T-helper 17 cell (primary cell): ENCODE results near the gene TRIM41. TPM values are rescaled to one million over a fixed set of nuclear protein-coding genes. Genes with fewer than 3 reads are reported as not detected.
A peak's percentile ranks its signal among the peaks of the same experiment; 100 is the strongest.
"Not testable (repeated sequence)": the region's sequence is repeated elsewhere in the genome, so short reads cannot be mapped to it uniquely, and the experiment has no call there.

Experiments
- ATAC-seq: fragments of 150-1000 bp; cut with Tn5 transposase; 2 replicates; pipeline ENCODE4 v1.10.0; 2021; ENCODE audit warnings: mild to moderate bottlenecking, moderate library complexity
- DNase-seq, 3 donors: peaks; one replicate each; pipeline versions ENCODE4 v3.0.0 to v3.0.0-alpha.2; 2020 to 2021
- H3K9me3 ChIP-seq: one replicate; pipeline ENCODE4 v1.7.0; 2013; ENCODE audit warnings: low read length, mild to moderate bottlenecking; ENCODE audit not compliant: control insufficient read depth, poor library complexity, severe bottlenecking
- H3K27ac Mint-ChIP-seq: one replicate; pipeline ENCODE4 v1.8.0; 2022; ENCODE audit warnings: mild to moderate bottlenecking, moderate library complexity, mixed read lengths
- H3K27me3 Mint-ChIP-seq: one replicate; pipeline ENCODE4 v1.8.0; 2022; ENCODE audit warnings: mixed read lengths
- H3K36me3 Mint-ChIP-seq: one replicate; pipeline ENCODE4 v1.8.0; 2022; ENCODE audit warnings: low read depth, mixed read lengths
- H3K4me1 Mint-ChIP-seq: one replicate; pipeline ENCODE4 v1.8.0; 2022; ENCODE audit warnings: mild to moderate bottlenecking, mixed read lengths
- H3K4me3 Mint-ChIP-seq: one replicate; pipeline ENCODE4 v1.8.0; 2022; ENCODE audit warnings: mild to moderate bottlenecking, moderate library complexity, mixed read lengths
- total RNA-seq, 4 donors: library from RNA in 2 of 4; stranded (reverse) in 2 of 4; gene quantifications; one replicate each; pipeline ENCODE4 v1.2.3 and lab custom pipeline; 2022 to 2026

TRIM41 gene
- total RNA-seq, 2 donors from 2014 or later, result 23.4 to 29.6 TPM

DNA sequence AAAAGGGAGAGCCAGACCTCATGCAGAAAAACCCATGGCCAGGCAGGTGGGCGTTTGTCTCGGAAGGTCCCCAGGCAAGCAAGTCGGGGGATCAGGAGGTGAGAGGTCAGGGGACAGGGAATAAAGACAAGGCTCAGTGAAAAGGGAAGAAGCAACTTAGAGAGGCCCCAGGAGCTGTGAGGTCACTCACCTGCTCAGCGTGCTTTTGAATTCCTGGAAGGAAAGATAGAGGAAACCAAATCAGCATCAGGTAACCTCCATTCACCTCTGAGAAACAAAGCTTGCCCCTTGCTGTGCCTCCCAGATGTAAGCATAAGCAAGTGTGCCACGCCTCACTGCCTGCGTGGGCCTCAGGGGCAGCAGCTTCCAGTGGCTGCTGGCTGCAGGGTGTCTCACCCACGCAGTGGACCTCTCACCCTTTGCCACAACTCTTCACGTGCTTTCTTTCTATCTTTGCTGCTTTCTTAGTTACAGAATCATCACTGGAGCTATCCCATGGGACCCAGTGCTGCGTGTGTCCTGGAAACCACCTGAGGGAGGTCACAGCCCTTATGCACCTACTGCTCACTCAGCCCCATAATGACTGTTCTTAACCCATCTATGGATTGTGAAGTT is 24.1 kb upstream of the TRIM41 start:
- H3K27me3 Mint-ChIP-seq, result no peaks in the 10 kb centered on the region

DNA sequence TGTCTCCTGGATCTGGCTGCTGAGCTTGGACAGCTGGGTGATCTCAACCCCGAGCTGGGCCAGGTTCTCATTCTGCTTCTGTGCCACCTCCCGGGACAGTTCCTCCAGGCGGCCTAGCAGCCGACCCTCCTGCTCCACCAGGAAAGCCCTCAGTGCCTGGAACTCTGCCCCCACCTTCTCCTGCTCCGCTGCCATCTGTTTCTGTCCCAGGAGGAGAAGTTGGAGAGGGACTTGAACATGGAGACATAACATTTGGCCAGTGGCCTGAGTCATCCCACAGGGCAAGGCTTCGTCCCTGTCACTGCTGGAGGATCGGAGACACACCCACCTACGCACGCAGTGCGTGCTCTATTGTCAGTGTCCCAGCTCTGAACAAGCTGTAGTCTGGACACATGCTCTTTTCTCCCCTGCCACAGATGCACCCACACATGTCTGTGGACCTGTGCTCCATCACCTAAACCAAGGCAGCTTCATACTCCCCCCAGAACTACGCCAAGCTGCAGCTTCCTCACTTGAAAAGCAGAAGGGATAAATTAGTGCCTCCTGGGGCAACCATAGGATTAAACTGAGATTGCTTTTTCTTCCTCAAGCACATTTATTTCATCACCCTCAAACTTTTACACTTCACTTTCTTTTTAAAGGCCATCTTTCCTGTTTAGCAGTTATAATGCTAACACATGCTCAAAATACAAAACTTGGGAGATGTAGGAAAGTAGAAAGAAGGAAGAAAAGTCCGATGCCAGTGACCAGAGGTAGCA is 23.0 kb upstream of the TRIM41 start:
- Mint-ChIP-seq H3K27ac (no peak overlapping the region), H3K4me3 (no peak overlapping the region), H3K36me3 (no peaks in the 10 kb centered on the region), H3K4me1 (peaks cover 11% of the 10 kb centered on the region), H3K27me3 (no peaks in the 10 kb centered on the region)
- H3K9me3 ChIP-seq, result no peaks in the 10 kb centered on the region
- no peak for DNase-seq
- ATAC-seq, result no peak

More for the DNA sequence above, 24.1 kb upstream of the TRIM41 start:
- H3K9me3 ChIP-seq, result no peaks in the 10 kb centered on the region
- H3K4me3 Mint-ChIP-seq, result no peak overlapping the region
- DNase-seq, result no peak
- peaks cover 9% of the 10 kb centered on the region for H3K4me1 Mint-ChIP-seq
- no peaks in the 10 kb centered on the region for H3K36me3 Mint-ChIP-seq
- H3K27ac Mint-ChIP-seq, result no peak overlapping the region
- ATAC-seq, result peak; percentile 32

DNA sequence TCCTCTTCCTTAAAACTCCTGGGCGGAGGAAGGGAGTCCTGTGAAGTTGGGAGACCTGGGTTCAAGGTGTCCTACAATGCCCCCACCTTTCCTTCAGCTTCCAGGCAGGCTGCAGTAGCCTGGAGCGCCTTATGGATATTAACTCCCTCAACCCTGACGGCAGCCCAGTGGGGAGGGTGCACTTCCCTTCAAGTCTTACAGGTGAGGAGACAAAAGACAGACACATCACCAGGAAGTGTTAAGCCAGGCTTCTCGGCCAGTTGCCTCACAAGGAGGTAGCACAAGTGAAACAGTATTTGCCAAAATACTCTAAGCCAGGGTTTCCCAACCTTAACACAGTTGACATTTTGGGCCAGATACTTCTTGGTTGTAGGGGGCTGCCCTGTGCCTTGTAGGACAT is 22.3 kb upstream of the TRIM41 start:
- no peak overlapping the region for H3K27ac Mint-ChIP-seq

DNA sequence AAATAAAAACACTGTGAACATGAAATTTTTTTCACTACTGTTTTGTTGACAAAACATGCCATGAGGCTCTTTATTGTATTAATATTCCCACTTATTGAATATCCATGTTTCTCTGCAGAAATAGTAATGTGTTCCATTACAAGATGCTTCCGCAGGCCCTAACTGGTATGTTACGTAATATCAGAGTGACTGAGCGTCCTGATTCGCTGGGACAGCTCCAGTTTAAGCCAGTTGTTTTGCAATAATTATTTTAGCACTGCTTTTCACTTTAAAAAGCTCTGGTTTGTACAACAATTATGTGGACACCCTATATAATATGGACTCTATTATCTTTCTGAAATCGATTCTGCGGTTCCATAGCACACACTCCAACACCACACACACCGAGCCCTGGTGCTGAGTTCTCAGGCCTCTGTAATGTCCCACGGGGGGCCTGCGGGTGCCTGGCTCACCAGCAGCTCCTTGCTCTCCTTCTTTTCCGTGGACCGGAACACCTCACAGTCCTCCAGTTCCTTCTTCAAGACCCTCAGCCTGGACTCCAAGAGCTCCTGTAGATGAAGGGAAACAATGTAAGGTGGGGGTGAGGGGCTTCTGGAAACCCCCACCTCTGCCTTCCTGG is 19.9 kb upstream of the TRIM41 start:
- Mint-ChIP-seq H3K4me3 (peak overlapping the region; percentile 93), H3K4me1 (peaks cover 32% of the 10 kb centered on the region), H3K27me3 (peaks cover 15% of the 10 kb centered on the region), H3K27ac (no peak overlapping the region), H3K36me3 (peaks cover 7% of the 10 kb centered on the region)
- no peak for ATAC-seq
- DNase-seq, result no peak
- H3K9me3 ChIP-seq, result no peaks in the 10 kb centered on the region

More for the DNA sequence above, 22.3 kb upstream of the TRIM41 start:
- ATAC-seq (no peak), DNase-seq (no peak)
- H3K4me1 Mint-ChIP-seq, result peaks cover 15% of the 10 kb centered on the region
- H3K4me3 Mint-ChIP-seq, result no peak overlapping the region
- peaks cover 2% of the 10 kb centered on the region for H3K36me3 Mint-ChIP-seq
- H3K9me3 ChIP-seq, result no peaks in the 10 kb centered on the region
- H3K27me3 Mint-ChIP-seq, result peaks cover 3% of the 10 kb centered on the region

DNA sequence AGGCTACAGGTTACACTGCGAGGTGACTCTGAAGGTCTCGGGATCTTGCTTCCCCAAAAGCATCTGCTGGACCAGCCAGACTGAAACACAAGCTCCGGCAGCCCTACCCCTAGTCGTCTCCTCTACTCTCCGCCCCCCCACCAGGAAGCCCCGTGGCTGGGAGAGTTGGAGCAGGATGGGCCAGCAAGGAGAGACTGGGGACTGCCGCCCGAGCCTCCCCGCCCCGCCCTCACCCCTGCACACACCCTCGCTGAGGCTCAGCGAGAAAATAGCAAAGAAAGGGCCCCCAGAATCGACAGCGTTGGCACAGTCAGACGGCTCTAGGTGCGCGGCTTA is 19.3 kb upstream of the TRIM41 start:
- peaks cover 32% of the 10 kb centered on the region for H3K4me1 Mint-ChIP-seq
- ATAC-seq (no peak), DNase-seq (no peak)
- H3K27ac Mint-ChIP-seq, result peak overlapping the region; percentile 47
- H3K9me3 ChIP-seq, result no peaks in the 10 kb centered on the region
- H3K4me3 Mint-ChIP-seq, result peak overlapping the region; percentile 93
- H3K36me3 Mint-ChIP-seq, result peaks cover 7% of the 10 kb centered on the region
- H3K27me3 Mint-ChIP-seq, result peaks cover 15% of the 10 kb centered on the region

DNA sequence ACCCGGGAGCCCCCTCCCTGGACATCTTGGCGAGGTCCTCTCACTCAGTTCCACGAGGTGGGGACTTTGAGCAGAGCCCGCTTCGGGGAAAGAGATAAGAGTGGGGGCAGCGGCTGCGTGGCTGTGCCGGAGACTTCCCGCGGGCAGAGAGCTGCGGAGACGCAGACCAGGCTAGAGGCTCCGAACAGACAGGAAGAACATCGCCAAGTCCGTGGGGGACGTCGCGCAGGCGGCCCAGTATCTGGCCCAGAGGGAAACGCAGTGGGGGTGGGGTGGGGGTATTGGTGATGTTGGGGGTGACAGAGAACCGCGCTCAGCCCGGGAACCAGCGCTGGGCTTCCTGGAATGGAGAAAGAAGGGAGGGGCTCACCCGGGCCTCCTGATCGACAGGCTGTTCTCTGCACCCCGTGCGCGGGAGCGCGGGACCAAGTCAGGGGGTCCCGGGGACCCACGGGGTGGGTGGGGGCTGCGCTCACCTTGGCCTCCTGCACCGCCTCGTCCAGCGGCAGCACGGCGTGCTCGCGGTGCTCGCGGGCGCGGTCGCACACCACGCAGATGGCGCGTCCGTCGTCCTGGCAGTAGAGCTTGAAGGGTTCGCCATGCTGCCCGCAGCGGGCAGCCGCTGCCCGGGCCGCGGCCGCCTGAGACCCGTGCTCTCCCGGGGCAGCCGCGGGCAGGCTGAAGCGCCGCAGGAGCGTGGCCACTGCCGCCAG is 18.8 kb upstream of the TRIM41 start:
- H3K27ac Mint-ChIP-seq, result peak overlapping the region; percentile 47

DNA sequence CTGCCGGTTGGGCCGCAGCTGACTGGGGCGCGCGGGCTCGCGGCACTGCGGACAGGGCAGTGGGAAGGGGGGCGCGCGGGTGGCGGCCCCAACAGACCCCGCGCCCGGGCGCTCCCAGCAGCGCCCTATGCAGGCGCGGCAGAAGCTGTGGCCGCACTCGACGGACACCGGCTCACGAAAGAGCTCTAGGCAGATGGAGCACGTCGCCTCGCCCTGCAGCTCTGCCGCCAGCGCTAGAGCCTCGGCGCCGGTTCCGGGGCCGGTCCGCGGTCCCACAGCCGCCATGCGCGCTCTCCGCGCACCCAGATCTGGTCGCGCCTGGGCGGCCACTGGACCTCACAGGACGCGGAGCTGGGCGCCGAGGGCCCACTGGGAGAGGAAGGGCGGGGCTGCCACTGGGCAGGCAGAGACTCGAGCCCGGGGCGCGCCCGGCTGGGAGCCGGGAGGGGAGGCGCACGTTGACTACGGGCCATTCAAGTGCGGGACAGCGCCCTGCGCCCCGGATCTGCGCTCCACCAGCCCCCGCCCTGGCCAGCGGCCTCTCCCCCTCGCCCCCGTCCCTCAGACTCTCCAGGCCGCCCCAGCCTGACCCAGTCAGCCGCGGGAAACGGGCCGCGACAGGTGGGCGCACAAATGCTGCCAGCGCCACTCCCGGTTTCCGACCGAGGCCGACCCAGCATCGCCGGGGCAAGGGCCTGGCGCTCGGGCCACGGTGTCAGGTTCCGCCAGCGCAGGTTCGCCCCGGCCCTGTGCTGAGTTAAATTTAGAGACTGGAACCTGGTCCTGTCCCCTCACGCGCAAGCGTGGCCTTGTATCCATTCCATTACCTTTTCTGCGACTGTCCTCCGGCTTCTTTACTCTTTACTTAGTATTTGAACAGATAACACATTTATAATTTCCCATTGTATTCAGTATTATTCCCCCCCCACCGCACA is 18.0 kb upstream of the TRIM41 start, which contains the start of gene TRIM7:
Gene TRIM7, minus strand, starts transcription at position 371 of the 935 bp plus-strand sequence. Its CDS starts 86 bp downstream, at position 285.
- peaks cover 7% of the 10 kb centered on the region for H3K36me3 Mint-ChIP-seq

More for the DNA sequence above, 18.8 kb upstream of the TRIM41 start:
- Mint-ChIP-seq H3K36me3 (peaks cover 7% of the 10 kb centered on the region), H3K4me1 (peaks cover 32% of the 10 kb centered on the region), H3K4me3 (peak overlapping the region; percentile 93), H3K27me3 (peaks cover 15% of the 10 kb centered on the region)
- no peaks in the 10 kb centered on the region for H3K9me3 ChIP-seq
- no peak for DNase-seq
- no peak for ATAC-seq

DNA sequence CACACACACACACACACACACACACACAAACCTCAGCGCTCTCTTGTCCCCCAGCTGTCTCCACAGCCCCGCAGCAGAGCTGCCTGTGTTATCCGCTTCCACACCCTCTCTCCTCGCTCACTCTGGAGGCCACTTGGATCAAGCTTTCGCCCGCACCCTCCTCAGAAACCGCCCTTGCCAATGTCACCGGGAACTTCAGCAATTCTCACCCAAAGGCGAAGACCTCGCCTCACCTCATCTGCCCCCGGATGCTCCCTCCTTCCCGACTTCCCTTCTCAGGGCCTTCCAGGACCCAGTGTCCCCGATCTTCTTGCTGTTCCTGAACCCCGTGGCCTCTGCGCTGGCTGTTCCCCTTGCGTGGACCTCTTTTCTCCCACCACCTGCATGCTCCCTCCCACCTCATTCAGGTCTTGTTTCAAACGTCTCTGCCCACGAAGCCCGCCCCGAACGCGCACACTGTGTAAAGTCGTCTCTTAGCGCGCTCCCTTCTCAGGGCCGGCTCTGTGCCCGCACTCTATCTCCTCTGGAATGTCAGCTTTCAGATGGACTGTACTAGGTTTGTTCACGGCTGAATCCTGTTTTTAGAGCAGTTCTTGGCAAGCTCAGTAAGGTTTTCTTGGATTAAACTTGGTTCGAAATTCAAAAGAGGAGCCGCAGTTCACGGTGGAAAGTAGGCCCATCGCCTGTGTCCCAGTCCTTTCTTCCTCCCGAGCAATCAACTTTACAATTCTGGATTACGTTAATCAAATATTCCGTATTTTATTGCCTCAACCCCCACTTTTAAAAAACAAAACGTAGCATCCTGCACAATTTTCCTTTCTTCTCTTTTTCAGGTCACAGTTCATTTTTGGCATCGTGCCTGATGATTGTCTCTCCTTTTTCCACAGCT is 17.1 kb upstream of the TRIM41 start:
- Mint-ChIP-seq H3K4me1 (peaks cover 28% of the 10 kb centered on the region), H3K27me3 (peaks cover 15% of the 10 kb centered on the region), H3K27ac (peak overlapping the region; percentile 99), H3K4me3 (peak overlapping the region; percentile 98), H3K36me3 (peaks cover 7% of the 10 kb centered on the region)
- no peaks in the 10 kb centered on the region for H3K9me3 ChIP-seq
- peak; percentile 22 for ATAC-seq
- DNase-seq, result no peak

More for the DNA sequence above, 18.0 kb upstream of the TRIM41 start, which contains the start of gene TRIM7:
- Mint-ChIP-seq H3K27ac (peak within 1 kb of the TSS; percentile 99), H3K4me3 (peak within 1 kb of the TSS; percentile 98), H3K27me3 (peaks cover 15% of the 10 kb centered on the region), H3K4me1 (peaks cover 32% of the 10 kb centered on the region)
- DNase-seq, result no peak
- ATAC-seq, result no peak
- H3K9me3 ChIP-seq, result no peaks in the 10 kb centered on the region

DNA sequence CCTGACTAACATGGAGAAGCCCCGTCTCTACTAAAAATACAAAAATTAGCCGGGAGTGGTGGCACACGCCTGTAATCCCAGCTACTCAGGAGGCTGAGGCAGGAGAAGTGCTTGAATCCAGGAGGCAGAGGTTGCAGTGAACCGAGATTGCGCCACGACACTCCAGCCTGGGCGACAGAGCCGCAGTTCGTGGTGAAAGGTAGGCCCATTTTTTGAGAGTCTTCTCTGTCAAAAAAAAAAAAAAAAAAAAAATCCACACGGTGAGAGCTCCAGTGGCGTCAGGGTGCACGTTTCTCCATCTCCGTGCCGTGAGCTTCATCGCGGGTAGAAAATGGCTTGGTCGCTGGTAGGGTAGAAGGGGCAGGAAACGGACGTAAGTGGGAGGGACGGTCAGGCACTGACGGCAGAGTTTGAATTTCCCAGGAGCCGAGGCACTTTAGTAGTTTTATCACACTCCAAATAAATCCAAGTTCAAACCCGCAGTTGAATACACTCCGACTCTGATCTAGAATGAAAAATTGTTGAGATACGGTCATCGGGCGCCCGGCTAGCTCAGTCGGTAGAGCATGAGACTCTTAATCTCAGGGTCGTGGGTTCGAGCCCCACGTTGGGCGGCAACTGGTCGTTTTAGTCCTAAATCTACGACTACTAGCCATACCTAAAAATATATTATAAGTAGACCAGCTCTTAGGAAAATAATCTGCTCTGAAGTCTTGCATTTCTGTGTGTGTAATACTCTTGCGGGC is 15.7 kb upstream of the TRIM41 start:
- H3K27me3 Mint-ChIP-seq, result peaks cover 15% of the 10 kb centered on the region
- peak overlapping the region; percentile 99 for H3K27ac Mint-ChIP-seq
- peaks cover 7% of the 10 kb centered on the region for H3K36me3 Mint-ChIP-seq
- H3K9me3 ChIP-seq, result no peaks in the 10 kb centered on the region
- DNase-seq (peak in 2 of 3 donors; percentile 40 to 49), ATAC-seq (peak; percentile 73)
- peak overlapping the region; percentile 98 for H3K4me3 Mint-ChIP-seq
- peaks cover 28% of the 10 kb centered on the region for H3K4me1 Mint-ChIP-seq

DNA sequence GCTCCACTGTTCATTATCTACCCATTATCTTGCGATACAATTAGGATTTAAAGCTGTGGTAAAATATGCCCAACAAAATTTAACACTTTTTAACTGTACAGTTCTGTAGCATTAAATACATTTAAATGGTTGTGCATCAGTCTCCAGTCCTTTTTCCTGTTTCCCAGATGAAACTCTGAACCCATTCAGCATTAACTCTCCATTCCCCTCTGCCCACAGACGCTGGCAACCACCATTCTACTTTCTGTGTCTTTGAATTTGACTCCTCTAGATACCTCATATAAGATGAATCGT is 15.2 kb upstream of the TRIM41 start:
- Mint-ChIP-seq H3K27me3 (peaks cover 15% of the 10 kb centered on the region), H3K36me3 (peaks cover 7% of the 10 kb centered on the region), H3K4me1 (peaks cover 29% of the 10 kb centered on the region), H3K4me3 (peak overlapping the region; percentile 98), H3K27ac (peak overlapping the region; percentile 99)
- ATAC-seq, result no peak
- no peaks in the 10 kb centered on the region for H3K9me3 ChIP-seq
- DNase-seq, result no peak

DNA sequence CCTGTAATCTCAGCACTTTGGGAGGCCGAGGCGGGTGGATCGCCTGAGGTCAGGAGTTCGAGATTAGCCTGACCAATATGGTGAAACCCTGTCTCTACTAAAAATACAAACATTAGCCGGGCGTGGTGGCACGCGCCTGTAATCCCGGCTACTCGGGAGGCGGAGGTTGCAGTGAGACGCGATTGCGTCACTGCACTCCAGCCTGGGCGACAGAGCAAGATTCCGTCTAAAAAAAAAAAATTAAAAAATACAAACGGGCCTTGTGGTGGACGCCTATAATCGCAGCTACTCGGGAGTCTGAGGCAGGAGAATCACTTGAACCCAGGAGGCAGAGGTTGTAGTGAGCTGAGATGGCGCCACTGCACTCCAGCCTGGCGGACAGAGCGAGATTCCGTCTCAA is 14.1 kb upstream of the TRIM41 start:
- peaks cover 15% of the 10 kb centered on the region for H3K27me3 Mint-ChIP-seq
- not testable (repeated sequence) for DNase-seq, H3K9me3 ChIP-seq, H3K4me3 Mint-ChIP-seq, H3K27ac Mint-ChIP-seq, ATAC-seq
- peaks cover 10% of the 10 kb centered on the region for H3K36me3 Mint-ChIP-seq
- H3K4me1 Mint-ChIP-seq, result peaks cover 27% of the 10 kb centered on the region
